Fibroblast of pulmonary artery (primary cell): Measurements from ENCODE around the gene CDK4.

Experiments
- DNase-seq: peaks from one replicate; pipeline ENCODE4 v3.0.0-alpha.2; 2010; ENCODE audit warnings: low read depth
- H3K4me3 ChIP-seq: replicated peaks from 2 replicates; pipeline ENCODE4 v1.5.1; 2011; ENCODE audit warnings: low read depth, mild to moderate bottlenecking, control low read depth, low read length, moderate library complexity
- TF ChIP-seq, protein P1 (sequence below): IDR thresholded peaks from 2 replicates; pipeline ENCODE4 v1.5.1; 2011; ENCODE audit warnings: mild to moderate bottlenecking, control low read depth, low read length, inconsistent platforms; ENCODE audit errors: missing control alignments

Gene CDK4

DNA sequence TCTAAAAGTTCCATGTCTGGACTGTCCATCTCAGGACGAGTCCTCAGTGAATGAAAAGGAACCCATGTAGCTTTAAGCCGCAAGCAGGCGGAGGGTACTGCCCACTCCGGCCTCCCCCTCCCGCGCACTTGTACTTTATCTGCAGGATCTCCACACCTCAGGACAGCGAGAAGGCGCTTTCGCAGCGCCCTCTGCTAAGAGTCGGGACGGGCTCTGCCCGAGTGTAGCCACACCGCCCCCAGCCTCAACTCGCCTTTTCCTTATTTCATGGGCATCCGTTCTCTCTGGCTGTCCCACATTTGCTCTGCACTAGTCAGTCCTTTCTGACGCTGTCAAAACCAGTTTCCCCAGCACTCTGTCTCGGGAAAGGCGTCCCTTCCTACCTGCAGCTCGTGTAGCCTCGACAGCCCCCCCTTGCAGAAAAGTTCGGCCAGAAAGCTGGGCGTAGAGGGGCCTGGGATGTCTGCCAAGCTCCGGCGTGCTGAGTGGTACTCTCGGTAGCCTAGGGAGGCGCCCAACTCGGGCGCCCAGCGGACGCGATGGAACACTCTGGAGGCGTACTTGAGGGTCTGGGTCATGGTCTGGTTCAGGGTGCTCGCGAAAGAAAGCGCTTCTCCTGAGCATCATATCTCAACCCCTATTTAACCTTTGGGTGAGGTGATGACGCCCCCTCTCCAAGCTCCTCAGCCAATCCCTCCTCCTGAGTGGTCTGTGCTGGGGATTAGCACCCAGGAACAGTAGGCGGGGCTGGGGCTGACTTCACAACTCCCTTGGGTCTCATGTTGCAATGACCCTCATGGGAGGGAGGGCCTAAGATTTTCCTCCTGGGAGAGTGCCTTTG is 14.6 kb upstream of the CDK4 start, which contains the start of gene CYP27B1:
Gene CYP27B1, minus strand, starts transcription at position 615 of the 841 bp plus-strand sequence. Its CDS starts 37 bp downstream, at position 578.
- TF ChIP-seq, protein P1, sequence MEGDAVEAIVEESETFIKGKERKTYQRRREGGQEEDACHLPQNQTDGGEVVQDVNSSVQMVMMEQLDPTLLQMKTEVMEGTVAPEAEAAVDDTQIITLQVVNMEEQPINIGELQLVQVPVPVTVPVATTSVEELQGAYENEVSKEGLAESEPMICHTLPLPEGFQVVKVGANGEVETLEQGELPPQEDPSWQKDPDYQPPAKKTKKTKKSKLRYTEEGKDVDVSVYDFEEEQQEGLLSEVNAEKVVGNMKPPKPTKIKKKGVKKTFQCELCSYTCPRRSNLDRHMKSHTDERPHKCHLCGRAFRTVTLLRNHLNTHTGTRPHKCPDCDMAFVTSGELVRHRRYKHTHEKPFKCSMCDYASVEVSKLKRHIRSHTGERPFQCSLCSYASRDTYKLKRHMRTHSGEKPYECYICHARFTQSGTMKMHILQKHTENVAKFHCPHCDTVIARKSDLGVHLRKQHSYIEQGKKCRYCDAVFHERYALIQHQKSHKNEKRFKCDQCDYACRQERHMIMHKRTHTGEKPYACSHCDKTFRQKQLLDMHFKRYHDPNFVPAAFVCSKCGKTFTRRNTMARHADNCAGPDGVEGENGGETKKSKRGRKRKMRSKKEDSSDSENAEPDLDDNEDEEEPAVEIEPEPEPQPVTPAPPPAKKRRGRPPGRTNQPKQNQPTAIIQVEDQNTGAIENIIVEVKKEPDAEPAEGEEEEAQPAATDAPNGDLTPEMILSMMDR: no peak
- peak; percentile 47 for DNase-seq
- H3K4me3 ChIP-seq: peak within 1 kb of the TSS; percentile 37

DNA sequence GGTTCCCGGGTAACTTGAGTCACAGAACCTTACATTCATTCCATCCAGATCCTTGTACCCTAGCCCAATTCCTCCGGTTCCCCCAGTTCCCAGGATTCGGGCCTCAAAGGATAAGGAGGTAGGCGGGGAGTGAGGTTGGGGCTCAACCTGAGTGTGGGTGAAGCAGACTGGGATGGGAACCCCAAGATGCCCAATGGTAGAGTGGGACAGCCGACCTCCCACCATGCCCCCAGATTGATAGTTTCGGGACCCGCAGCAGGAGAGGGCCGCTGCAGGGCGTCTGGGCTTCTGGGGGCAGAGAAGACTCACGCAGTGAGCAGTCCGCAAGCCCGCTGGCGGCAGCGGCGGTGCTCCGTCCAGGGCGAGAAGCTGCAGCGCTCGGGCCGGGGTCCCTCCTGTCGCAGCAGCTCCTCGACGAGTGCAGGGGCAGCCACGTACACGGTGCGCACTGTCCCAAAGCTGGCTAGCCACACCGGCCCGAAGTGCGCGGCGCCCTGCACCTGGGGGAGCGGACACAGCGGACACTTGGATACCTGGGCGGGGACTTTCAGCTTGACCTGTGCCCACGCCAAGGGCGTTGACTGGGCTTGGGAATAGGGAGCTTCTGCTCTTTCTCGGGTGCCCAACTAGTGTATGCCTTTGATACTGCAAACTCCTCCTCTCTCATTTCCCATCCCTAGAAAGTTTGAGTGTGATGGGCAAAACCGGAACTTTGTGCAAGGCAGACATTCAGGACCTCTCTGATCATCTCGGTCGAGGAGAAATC is 13.8 kb upstream of the CDK4 start:
- DNase-seq: no peak
- peak overlapping the region; percentile 37 for H3K4me3 ChIP-seq
- TF ChIP-seq, protein P1: no peak

DNA sequence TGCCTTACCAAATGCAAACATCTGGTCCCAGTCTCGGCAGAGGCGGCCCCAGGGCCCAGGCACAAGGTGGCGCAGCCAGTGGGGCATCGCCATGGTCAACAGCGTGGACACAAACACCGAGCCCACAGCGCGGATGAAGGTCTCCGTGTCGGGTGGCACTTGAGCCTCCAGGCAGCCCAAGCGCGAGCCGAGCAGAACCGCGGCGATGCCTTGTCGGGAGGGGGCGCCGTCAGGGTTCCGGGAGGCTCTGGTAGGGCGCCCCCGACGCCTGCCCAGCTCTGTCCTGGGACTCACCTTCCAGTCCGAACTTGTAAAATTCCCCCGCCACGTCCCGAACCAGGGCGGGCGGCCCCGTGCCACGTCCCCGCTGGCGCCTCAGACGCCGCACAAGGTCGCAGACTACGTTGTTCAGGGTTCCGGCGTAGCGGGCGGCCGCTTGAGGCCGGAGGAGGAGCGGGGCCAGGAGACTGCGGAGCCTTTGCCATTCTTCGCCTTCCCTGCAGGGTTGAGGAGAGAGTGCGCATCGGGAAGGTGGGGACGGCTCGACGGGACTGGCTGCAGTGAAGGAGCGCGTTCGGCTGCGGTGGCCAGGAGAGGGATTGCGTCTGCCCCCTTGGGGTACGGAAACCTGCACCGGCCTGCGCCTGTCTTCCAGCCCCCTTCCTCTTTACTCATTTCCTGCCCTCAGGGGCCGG is 13.0 kb upstream of the CDK4 start:
- peak overlapping the region; percentile 29 for H3K4me3 ChIP-seq
- TF ChIP-seq, protein P1: peak; percentile 31
- peak; percentile 30 for DNase-seq

DNA sequence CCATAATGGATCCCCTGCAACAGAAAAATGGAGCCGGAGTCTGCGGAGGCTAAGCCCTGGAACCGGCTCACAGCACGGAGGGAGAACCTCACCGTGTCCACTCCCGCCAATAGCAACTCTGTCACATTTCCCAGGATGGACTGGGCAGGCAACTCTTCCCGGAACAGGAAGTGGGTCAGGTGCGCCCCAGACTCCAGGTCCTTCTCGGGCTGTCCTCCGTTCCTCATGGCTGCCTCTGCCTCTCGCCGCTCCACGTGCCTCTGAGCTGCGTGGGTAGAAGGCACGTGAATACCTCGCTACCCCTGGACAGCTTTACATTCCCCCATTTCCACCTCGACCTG is 12.5 kb upstream of the CDK4 start:
- peak overlapping the region; percentile 29 for H3K4me3 ChIP-seq
- TF ChIP-seq, protein P1: no peak
- DNase-seq: no peak

DNA sequence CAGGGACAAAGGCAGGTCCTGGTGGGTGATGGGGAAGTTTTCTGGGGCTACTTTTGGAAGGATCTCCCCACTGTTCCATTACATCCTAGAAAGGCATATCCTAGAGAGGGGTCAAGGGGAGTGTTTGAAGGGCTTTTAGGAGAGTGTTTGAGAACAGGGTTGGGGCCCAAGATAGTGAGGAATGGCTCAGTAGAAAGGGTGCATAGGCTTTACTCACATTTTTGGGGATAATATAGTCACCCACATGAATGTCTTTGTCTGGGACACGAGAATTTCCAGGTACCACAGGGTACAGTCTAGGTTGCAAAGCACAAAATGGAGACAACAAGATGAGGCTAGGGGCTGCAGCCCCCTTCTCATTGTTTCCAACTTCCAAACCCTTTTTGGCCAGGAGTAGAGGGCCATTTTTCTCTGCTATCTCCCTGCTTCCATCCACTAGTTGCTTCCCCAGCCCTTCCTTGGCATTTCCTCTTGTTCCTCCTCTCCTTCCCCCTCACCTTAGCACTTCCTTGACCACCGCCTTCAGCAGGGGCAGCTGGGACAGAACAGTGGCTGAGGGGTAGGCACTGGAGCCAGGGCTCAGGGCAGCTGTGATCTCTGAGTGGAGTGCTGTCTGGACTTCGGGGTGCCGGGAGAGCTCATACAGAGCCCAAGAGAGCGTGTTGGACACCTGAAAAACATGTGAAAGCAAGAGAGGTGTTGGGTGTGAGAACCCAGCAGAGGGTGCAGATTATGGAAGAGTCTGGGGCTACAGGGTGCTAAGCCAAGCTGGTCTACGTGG is 12.0 kb upstream of the CDK4 start:
- TF ChIP-seq, protein P1: no peak
- no peak for DNase-seq
- H3K4me3 ChIP-seq: no peak overlapping the region

DNA sequence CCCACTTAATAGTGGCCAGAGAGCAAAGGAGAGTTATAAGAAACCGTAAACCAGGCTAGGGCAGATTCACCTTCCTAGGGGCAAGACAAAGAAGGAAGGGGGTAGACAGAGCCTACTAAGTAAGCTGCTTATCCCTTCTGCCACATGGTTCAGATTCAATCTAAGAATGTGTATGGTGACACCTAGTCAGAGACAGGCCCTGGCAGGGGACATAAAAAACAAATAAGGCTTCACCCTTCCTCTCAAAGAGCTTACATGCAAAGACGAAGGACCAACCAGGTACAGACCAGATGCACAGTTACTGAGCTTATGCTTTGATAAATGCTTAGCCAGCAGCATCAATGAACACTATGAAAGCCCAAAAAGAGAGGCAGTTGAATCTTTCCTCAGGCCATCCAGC is 10.4 kb upstream of the CDK4 start:
- DNase-seq: no peak
- TF ChIP-seq, protein P1: no peak
- no peak overlapping the region for H3K4me3 ChIP-seq
